DND-41 (cell line): Measurements from ENCODE around the gene ABHD1.

ENCODE experiments used
- CTCF ChIP-seq: IDR thresholded peaks from 2 replicates; pipeline ENCODE4 v1.5.1; 2012; ENCODE audit warnings: borderline replicate concordance, low read length, moderate library complexity, mild to moderate bottlenecking; ENCODE audit not compliant: poor library complexity, severe bottlenecking; ENCODE audit errors: extremely low read depth
- EZH2 ChIP-seq: IDR thresholded peaks from 3 replicates; pipeline ENCODE4 v1.6.1; 2012; ENCODE audit warnings: borderline replicate concordance, low read depth, mild to moderate bottlenecking, moderate library complexity, low read length, inconsistent platforms; ENCODE audit not compliant: severe bottlenecking

- TF ChIP-seq CTCF (no peak), EZH2 (no peak)
Observed at GRCh38 chr2:27158468-27158867, 34.9 kb downstream of the ABHD1 start.
